BLaER1 treated with 17β-estradiol and CSF1 and Interleukin-3, amounts not matched to agents 10 nM and 100 nM (cell line): Measurements from ENCODE around the gene TTYH1.
"Not testable (repeated sequence)": the region's sequence is repeated elsewhere in the genome, so short reads cannot be mapped to it uniquely, and the experiment has no call there.

Source experiments
- H3K27ac ChIP-seq, 11 experiments: shearing (Covaris generic); formaldehyde crosslinking; 2 replicates each; pipeline ENCODE4 v1.8.1; 2022
- H3K27me3 ChIP-seq, 11 experiments: shearing (Covaris generic); formaldehyde crosslinking; 2 replicates each; pipeline ENCODE4 v1.8.1; 2022
- H3K36me3 ChIP-seq, 11 experiments: shearing (Covaris generic); formaldehyde crosslinking; 2 replicates each; pipeline ENCODE4 v1.8.1; 2022
- H3K4me1 ChIP-seq, 10 experiments: shearing (Covaris generic); formaldehyde crosslinking; 2 replicates each; pipeline ENCODE4 v1.8.1; 2022
- H3K4me2 ChIP-seq, 11 experiments: shearing (Covaris generic); formaldehyde crosslinking; 2 replicates each; pipeline ENCODE4 v1.8.1; 2022
- H3K4me3 ChIP-seq, 10 experiments: shearing (Covaris generic); formaldehyde crosslinking; 2 replicates each; pipeline ENCODE4 v1.8.1; 2022
- H3K9ac ChIP-seq, 11 experiments: shearing (Covaris generic); formaldehyde crosslinking; 2 replicates each; pipeline ENCODE4 v1.8.1; 2022
- H3K9me3 ChIP-seq, 11 experiments: shearing (Covaris generic); formaldehyde crosslinking; replicated peaks in 1 of 11; 2 replicates each; pipeline ENCODE4 v1.8.1; 2022
- H4K20me1 ChIP-seq, 11 experiments: shearing (Covaris generic); formaldehyde crosslinking; 2 replicates each; pipeline ENCODE4 v1.8.1; 2022
- Cebpa-rat ChIP-seq, 11 experiments: shearing (Covaris generic); IDR thresholded peaks; 2 replicates each; pipeline ENCODE4 v1.8.1; 2022

Gene TTYH1

GRCh38 chr19:54464630-54465425 lies 49.6 kb downstream of the TTYH1 start:
- Histone ChIP-seq H3K27me3 (0 out of 22 replicates have a peak, but pooled peaks cover 0 to 5% (median 0%) of the 10 kb centered on the region in 11 experiments), H3K4me3 (peak overlapping the region; percentile 58 to 78 (median 71)), H3K27ac (peak overlapping the region; percentile 74 to 100 (median 97)), H3K36me3 (peaks cover 21 to 26% (median 24%) of the 10 kb centered on the region in 11 experiments), H3K9me3 (no peaks in the 10 kb centered on the region), H3K9ac (peak overlapping the region; percentile 62 to 97 (median 95); a peak in 21 of 22 replicates), H3K4me1 (peaks cover 48 to 77% (median 67%) of the 10 kb centered on the region in 10 experiments), H4K20me1 (peaks cover 24 to 32% (median 27%) of the 10 kb centered on the region in 11 experiments), H3K4me2 (peak overlapping the region; percentile 76 to 100 (median 98))
- TF ChIP-seq Cebpa-rat (IDR thresholded peaks at IDR 0.05) = no peak

DNA sequence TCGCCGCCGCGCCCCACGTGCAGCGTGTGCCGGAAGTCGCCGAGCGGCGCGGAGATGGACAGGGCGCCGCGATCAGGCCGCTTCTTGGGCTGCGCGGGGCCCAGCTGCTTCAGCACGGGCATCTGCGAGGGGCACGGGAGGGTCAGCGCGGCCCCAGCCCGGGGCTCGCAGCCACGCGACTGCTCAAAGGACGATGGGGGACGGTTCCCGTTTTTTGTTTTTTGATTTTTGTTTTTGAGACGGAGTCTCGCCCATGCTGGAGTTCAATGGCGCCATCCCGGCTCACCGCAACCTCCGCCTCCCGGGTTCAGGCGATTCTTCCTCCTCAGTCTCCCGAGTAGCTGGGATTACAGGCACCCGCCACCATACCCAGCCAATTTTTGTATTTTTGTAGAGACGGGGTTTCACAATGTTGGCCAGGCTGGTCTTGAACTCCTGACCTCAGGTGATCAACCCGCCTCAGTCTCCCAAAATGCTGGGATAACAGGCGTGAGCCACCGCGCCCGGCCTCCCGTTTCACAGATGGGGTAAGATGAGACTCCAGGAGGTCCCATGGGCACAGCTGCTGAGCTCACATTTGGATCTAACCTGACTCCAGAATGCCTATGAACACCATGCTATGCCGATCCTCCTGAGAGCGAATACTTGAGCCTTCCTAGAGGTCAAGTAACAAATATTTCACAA lies 50.3 kb downstream of the TTYH1 start:
- no peak overlapping the region for H3K9ac ChIP-seq
- H3K27me3 ChIP-seq = peaks cover 0 to 12% (median 0%) of the 10 kb centered on the region in 11 experiments; a peak in 4 of 22 replicates
- H4K20me1 ChIP-seq = peaks cover 18 to 24% (median 20%) of the 10 kb centered on the region in 11 experiments
- H3K27ac ChIP-seq = peak overlapping the region in 1 of 11 experiments; percentile 100; a peak in 1 of 22 replicates
- no peak for TF ChIP-seq Cebpa-rat (IDR thresholded peaks at IDR 0.05)
- H3K4me2 ChIP-seq = peak overlapping the region in 8 of 11 experiments; percentile 25 to 99 (median 92); a peak in 13 of 22 replicates
- no peak overlapping the region for H3K4me3 ChIP-seq
- H3K36me3 ChIP-seq = peaks cover 15 to 20% (median 19%) of the 10 kb centered on the region in 11 experiments
- peaks cover 49 to 79% (median 68%) of the 10 kb centered on the region in 10 experiments for H3K4me1 ChIP-seq
- no peaks in the 10 kb centered on the region for H3K9me3 ChIP-seq

- not testable (repeated sequence) for H3K4me3 ChIP-seq, H3K9ac ChIP-seq, H3K27ac ChIP-seq, H3K9me3 ChIP-seq
- Histone ChIP-seq H3K27me3 (peaks cover 0 to 17% (median 0%) of the 10 kb centered on the region in 11 experiments; a peak in 5 of 22 replicates), H3K4me1 (peaks cover 49 to 79% (median 68%) of the 10 kb centered on the region in 10 experiments), H4K20me1 (peaks cover 13 to 19% (median 15%) of the 10 kb centered on the region in 11 experiments), H3K4me2 (peak overlapping the region in 5 of 11 experiments; percentile 25 to 91 (median 53); a peak in 8 of 22 replicates), H3K36me3 (peaks cover 11 to 15% (median 13%) of the 10 kb centered on the region in 11 experiments)
Observed at GRCh38 chr19:54466110-54466480, 50.8 kb downstream of the TTYH1 start.

DNA sequence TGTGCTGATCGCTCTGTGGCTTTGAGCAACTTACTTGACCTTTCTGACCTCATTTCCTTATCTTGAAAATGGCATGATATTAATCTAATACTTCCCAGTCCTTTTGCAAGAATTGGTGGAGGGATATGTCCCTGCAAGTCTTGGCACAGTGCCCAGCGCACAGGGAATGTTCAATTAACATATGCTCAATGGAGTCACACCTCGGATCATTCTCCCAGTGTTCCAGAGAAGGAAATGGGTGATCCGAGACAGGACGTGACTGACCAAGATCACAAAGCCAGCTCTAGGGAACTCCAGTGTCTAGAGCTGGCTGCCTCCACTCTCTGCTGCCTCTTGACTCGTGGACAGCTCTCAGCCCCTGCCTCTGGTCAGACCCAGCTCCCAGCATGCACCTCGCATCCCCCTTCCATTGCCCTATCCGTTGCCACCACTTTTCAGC lies 54.3 kb downstream of the TTYH1 start:
- no peak for TF ChIP-seq Cebpa-rat (IDR thresholded peaks at IDR 0.05)
- Histone ChIP-seq H4K20me1 (no peaks in the 10 kb centered on the region), H3K9me3 (no peaks in the 10 kb centered on the region), H3K27ac (peak overlapping the region in 4 of 11 experiments; percentile 8 to 95 (median 92); a peak in 1 of 22 replicates), H3K27me3 (peaks cover 0 to 26% (median 0%) of the 10 kb centered on the region in 11 experiments; a peak in 6 of 22 replicates), H3K36me3 (no peaks in the 10 kb centered on the region), H3K4me3 (no peak overlapping the region), H3K9ac (peak overlapping the region in 3 of 11 experiments; percentile 86 to 90 (median 87); a peak in 5 of 22 replicates), H3K4me1 (peaks cover 51 to 76% (median 64%) of the 10 kb centered on the region in 10 experiments), H3K4me2 (peak overlapping the region; percentile 93 to 100 (median 100))

DNA sequence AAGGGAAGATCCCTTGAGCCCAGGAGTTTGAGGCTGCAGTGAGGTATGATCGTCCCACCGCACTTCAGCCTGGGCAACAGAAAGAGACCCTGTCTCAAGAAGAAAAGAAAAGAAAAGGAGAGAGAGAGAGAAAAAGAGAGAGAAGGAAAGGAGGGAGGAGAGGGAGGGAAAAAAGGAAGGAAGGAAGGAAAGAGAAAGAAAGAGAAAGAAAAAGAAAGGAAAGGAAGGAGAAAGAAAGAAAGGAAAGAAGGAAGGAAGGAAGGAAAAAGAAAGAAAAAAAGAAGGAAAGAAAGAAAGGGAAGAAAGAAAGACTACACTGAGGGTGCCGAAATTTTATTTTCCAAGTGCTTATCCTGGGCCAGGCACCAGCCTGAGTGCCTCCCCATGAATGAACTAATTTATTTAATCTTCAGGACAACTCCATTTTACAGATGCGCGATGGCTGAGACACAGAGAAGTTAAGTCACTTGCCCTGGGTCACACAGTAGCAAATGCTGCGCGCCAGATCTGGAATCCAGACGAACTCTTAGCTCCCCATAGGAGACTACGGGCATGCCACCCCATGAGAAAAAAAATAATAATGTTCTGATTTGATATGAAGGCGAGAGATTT lies 55.1 kb downstream of the TTYH1 start:
- Histone ChIP-seq H3K4me1 (peaks cover 48 to 69% (median 59%) of the 10 kb centered on the region in 10 experiments), H3K27ac (peak overlapping the region in 7 of 11 experiments; percentile 59 to 95 (median 85); a peak in 13 of 22 replicates), H3K36me3 (no peaks in the 10 kb centered on the region), H4K20me1 (no peaks in the 10 kb centered on the region), H3K9ac (peak overlapping the region in 10 of 11 experiments; percentile 65 to 90 (median 78); a peak in 18 of 22 replicates), H3K4me2 (peak overlapping the region; percentile 93 to 100 (median 100)), H3K4me3 (peak overlapping the region; percentile 61 to 72 (median 61); a peak in 19 of 20 replicates), H3K9me3 (no peaks in the 10 kb centered on the region), H3K27me3 (peaks cover 0 to 29% (median 0%) of the 10 kb centered on the region in 11 experiments; a peak in 6 of 22 replicates)
- no peak for TF ChIP-seq Cebpa-rat (IDR thresholded peaks at IDR 0.05)

- Histone ChIP-seq H3K9me3 (no peaks in the 10 kb centered on the region), H3K36me3 (no peaks in the 10 kb centered on the region), H3K9ac (peak overlapping the region; percentile 65 to 90 (median 77)), H4K20me1 (no peaks in the 10 kb centered on the region), H3K4me1 (peaks cover 48 to 61% (median 53%) of the 10 kb centered on the region in 10 experiments), H3K27ac (peak overlapping the region; percentile 40 to 95 (median 73); a peak in 21 of 22 replicates), H3K27me3 (peaks cover 0 to 35% (median 0%) of the 10 kb centered on the region in 11 experiments; a peak in 6 of 22 replicates), H3K4me3 (peak overlapping the region; percentile 61 to 72 (median 61)), H3K4me2 (peak overlapping the region; percentile 93 to 100 (median 100))
- no peak for TF ChIP-seq Cebpa-rat (IDR thresholded peaks at IDR 0.05)
Observed at GRCh38 chr19:54470991-54471782, 55.9 kb downstream of the TTYH1 start.

DNA sequence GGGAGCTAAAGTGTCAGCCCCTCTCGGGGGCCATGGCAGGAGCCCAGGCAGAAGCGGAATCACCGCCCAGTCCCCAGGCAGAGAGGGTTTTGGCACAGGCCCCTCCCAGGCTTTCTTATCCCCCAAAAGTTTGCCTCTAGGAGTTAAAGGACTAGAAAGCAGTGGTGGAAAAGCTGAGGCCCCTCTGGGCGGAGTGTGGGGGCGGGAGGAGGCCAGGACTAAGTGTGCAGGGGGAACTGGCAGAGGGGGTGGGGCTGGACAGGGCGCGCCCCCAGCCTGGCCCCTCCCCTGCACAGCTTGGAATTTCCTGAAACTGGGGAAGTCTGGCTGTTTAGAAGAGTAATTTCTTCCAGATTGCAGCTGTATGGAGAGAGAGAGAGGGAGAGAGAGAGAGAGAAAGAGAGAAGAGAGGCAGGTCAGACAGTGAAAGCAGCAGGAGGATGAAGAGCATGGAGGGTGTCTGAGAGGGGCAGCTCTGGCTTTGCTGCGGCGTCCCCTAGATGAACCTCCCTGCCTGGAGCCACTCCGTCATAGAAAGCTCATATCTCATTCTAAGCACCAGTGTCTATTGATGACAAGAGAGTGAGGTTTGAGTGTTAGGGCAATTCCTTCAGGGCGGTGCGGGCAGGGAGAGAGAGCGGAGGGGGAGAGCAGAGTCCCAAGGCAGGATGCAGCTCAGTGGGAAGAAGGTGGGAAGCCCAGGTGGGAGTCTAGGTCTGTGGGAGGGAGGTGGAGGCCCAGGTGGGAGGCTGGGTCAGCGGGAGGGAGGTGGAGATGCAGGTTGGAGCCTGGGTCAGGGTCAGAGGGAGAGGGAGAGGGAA lies 58.0 kb downstream of the TTYH1 start, which contains the start of gene CDC42EP5:
TSS of gene CDC42EP5 (minus strand) at position 226 of the 821 bp plus-strand sequence. CDS start 7,749 bp downstream, outside the sequence.
- Histone ChIP-seq H3K9ac (peak within 1 kb of the TSS; percentile 42 to 73 (median 56); a peak in 19 of 22 replicates), H3K4me1 (peaks cover 46 to 51% (median 47%) of the 10 kb centered on the region in 10 experiments), H3K4me3 (peak within 1 kb of the TSS in 9 of 10 experiments; percentile 28 to 62 (median 50); a peak in 13 of 20 replicates), H3K4me2 (peak within 1 kb of the TSS; percentile 65 to 95 (median 85)), H3K27me3 (peaks cover 0 to 56% (median 0%) of the 10 kb centered on the region in 11 experiments; a peak in 8 of 22 replicates), H3K27ac (peak within 1 kb of the TSS in 8 of 11 experiments; percentile 0 to 56 (median 42); a peak in 10 of 22 replicates), H4K20me1 (peaks cover 0 to 7% (median 0%) of the 10 kb centered on the region in 11 experiments; a peak in 4 of 22 replicates), H3K36me3 (no peaks in the 10 kb centered on the region), H3K9me3 (no peaks in the 10 kb centered on the region)
- no peak for TF ChIP-seq Cebpa-rat (IDR thresholded peaks at IDR 0.05)
